Measurements from ENCODE around the gene HUS1B.

The HUS1B gene

DNA sequence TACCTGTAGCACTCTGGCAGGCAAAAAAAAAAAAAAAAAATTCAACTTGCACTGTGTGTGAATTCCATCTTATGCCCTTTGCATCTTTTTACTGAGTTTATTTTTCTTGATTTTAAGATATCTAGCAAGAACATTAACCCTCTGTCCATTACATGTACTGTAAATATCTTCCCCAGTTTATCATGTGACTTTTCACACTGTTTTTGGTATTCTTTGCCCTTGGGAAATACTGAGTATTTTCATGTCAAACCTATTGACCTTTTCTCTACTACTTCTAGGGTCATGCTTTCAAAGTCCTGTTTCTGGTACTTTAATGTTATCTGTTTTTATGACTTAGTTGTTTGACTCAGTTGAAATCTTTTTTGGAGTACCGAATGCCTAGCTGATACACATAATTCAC is 843 bp upstream of the HUS1B start:
- H3K9me3 Mint-ChIP-seq = peaks cover 5% of the 10 kb centered on the region
- H3K4me1 Mint-ChIP-seq = peaks cover 62% of the 10 kb centered on the region
- H3K27me3 Mint-ChIP-seq = no peaks in the 10 kb centered on the region
- peak overlapping the region; percentile 2 for H3K27ac Mint-ChIP-seq
- H3K4me3 Mint-ChIP-seq = no peak overlapping the region
- peaks cover 14% of the 10 kb centered on the region for H3K36me3 Mint-ChIP-seq

DNA sequence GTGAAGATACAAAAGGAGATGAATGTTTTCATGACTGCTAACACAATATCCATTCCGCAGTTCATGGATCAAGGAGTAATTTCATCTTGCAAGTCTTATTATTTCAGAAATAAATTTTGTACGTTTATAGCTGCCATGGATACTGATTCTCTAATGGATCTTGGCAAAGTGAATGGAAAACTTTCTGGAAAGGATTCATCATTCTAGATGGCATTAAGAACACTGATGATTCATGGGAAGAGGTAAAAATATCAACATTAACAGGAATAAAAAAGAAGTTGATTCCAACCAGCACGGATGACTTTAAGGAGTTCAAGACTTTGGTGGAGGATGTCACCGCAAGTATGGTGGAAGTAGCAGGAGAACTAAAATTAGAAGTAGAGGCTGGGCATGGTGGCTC is 2.8 kb downstream of the HUS1B start:
- Mint-ChIP-seq H3K27me3 (no peaks in the 10 kb centered on the region), H3K4me3 (no peak overlapping the region), H3K9me3 (peaks cover 5% of the 10 kb centered on the region), H3K27ac (no peak overlapping the region), H3K36me3 (peaks cover 17% of the 10 kb centered on the region), H3K4me1 (peaks cover 33% of the 10 kb centered on the region)

DNA sequence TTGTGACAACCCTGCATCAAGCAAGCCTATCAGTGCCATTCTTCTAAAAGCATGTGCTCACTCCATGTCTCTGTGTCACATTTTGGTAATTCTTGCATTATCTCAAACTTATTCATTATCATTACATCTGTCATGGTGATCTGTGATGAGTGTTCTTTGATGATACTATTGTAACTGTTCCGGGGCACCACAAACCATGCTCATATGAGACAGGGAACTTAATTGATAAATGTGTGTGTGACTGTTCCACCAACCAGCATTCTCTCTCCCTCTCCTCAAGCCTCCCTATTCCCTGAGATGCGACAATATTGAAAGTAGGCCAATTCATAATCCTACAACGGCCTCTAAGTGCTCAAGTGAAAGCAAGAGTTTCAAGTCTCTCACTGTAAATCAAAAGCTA is 4.0 kb downstream of the HUS1B start:
- peaks cover 15% of the 10 kb centered on the region for H3K36me3 Mint-ChIP-seq
- no peak overlapping the region for H3K27ac Mint-ChIP-seq
- H3K9me3 Mint-ChIP-seq = peaks cover 5% of the 10 kb centered on the region

DNA sequence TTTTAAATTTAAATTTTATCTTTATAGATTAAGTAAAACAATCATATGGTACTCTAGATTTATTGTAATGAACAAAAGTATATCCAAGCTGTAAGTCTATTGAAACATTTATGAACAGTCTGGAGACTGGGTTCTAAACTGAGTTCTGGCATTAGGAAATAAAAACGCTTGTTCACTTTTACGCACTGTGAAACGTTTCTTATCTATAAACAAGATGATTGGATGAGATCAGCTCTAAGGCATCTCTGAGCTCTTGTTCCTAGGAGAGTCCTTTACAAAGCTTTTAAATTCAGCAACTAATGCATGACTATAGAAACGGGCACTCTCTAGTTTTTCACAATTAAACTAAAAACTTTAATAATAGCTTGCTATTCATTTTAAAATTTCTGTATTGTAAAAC is 6.8 kb downstream of the HUS1B start:
- Mint-ChIP-seq H3K4me3 (no peak overlapping the region), H3K9me3 (no peaks in the 10 kb centered on the region), H3K27me3 (no peaks in the 10 kb centered on the region), H3K4me1 (peaks cover 43% of the 10 kb centered on the region), H3K36me3 (peaks cover 8% of the 10 kb centered on the region), H3K27ac (no peak overlapping the region)

More for the DNA sequence above, 4.0 kb downstream of the HUS1B start:
- Mint-ChIP-seq H3K4me1 (peaks cover 28% of the 10 kb centered on the region), H3K27me3 (no peaks in the 10 kb centered on the region), H3K4me3 (no peak overlapping the region)

DNA sequence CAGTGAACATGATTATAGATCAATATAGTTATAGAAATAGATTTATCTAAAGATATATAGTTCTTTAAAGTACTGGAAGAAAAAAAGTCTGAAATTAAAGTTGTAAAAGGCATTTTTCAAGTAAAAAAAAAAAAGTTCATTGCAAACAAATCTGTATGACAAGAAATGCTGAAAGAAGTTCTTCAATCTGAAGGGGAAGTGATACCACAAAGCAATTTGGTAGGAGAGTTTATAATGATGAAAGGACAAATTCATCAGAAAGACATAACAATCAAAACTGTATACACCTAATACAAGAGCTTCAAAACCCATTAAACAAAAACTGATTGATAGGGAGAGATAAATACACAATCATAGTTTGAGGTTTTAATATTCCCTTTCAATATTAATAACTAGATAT is 14.1 kb downstream of the HUS1B start:
- H3K4me3 Mint-ChIP-seq = no peak overlapping the region
- no peaks in the 10 kb centered on the region for H3K27me3 Mint-ChIP-seq
- H3K9me3 Mint-ChIP-seq = no peaks in the 10 kb centered on the region
- H3K36me3 Mint-ChIP-seq = peaks cover 11% of the 10 kb centered on the region
- no peak overlapping the region for H3K27ac Mint-ChIP-seq
- peaks cover 65% of the 10 kb centered on the region for H3K4me1 Mint-ChIP-seq

DNA sequence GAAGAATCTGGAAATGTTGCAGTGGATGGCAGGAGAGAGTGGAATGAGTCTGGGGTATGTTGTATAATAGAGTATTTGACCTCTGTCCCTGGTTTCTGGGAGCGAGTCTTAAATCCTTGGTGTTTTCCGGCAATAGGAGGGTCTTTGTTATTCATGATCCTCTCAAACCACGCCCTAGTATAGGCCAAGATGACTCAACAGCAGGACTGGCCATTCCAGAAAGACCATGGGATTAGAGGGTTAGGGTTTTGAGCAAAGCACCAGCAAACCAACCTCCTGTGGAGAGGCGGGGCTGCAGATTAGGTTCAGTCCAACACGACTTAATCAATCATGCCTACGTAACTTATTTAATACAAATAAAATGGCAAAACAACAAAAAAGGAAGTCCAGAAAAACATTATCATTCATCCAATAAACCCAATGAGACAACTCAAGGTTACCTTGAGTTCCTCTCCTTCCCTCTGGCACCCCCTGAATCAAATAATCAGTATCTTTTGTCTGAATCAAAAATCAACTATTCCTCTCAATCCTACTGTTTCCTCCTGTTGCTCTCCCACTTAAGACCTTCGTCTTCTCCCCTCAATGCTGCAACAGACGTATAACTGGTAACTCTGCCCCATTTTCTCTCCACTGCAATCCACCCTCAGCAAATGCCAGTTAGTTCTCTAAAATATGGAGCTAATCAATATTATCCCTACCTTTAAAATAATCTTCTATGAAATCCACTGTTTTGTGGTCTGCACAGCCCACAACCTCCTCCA is 15.5 kb downstream of the HUS1B start:
- Mint-ChIP-seq H3K4me3 (no peak overlapping the region), H3K4me1 (peaks cover 53% of the 10 kb centered on the region), H3K27me3 (no peaks in the 10 kb centered on the region), H3K27ac (no peak overlapping the region), H3K9me3 (no peaks in the 10 kb centered on the region), H3K36me3 (peaks cover 16% of the 10 kb centered on the region)

DNA sequence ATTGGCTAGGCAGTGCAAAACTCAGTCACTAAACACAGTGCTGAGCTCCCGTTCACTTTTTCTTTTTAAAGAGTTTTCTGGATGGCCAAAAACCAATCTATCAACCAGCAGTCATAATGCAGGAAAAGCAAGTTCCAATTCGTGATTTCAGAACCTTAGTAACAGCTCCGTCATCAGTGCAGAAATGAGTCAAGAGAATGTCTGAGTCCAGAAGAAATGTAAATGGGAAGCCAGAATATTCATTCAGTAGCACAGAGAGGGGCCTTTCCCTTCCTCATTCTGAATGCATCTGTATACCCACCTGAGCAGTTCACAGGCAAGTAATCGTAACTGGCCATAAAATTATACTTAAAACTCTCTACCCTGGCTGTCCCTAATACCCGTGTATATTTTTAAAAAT is 20.4 kb downstream of the HUS1B start:
- Mint-ChIP-seq H3K4me1 (peaks cover 13% of the 10 kb centered on the region), H3K27ac (no peak overlapping the region), H3K4me3 (no peak overlapping the region), H3K27me3 (no peaks in the 10 kb centered on the region), H3K36me3 (peaks cover 21% of the 10 kb centered on the region), H3K9me3 (no peaks in the 10 kb centered on the region)

DNA sequence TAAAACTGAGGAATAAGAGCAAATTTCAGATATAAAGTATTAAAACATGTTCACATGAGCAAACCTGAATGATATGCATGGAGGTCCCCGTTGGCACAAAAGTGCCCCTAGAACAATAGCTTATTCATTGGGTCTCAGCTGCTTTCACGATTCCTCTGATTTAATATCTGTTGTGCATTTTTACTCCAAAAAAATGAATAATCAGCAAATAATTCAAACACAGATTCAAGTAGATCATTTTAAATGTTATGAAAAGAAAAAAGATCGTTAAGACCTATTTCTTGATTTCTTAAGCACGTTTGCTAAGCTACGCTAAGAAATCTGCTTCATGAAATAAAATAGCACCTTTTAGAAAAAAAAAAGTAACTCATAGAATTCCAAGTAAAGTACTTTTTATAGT is 21.7 kb downstream of the HUS1B start:
- Mint-ChIP-seq H3K4me3 (no peak overlapping the region), H3K27me3 (no peaks in the 10 kb centered on the region), H3K27ac (no peak overlapping the region), H3K9me3 (no peaks in the 10 kb centered on the region), H3K4me1 (peaks cover 10% of the 10 kb centered on the region), H3K36me3 (peaks cover 21% of the 10 kb centered on the region)

DNA sequence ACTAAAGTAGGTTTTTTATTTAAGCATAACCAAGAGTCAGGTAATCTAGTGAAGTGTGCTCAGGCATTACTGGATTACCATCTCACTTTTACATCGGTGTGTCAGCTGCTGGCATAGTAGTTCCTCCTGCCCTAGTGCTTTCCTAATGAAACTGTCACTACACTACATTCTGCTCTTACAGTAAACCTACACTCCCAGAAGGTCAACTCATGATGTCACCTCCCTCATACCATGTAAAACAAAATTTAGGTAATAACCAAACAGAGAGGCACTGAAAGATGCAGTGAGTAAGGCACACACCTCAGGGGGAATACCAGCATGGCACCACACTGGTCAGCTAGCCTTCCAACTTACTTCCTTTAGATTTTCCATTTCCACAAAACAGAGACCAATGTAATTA is 23.3 kb downstream of the HUS1B start:
- Mint-ChIP-seq H3K4me1 (peaks cover 14% of the 10 kb centered on the region), H3K27me3 (no peaks in the 10 kb centered on the region), H3K4me3 (no peak overlapping the region), H3K27ac (no peak overlapping the region), H3K9me3 (no peaks in the 10 kb centered on the region), H3K36me3 (peaks cover 17% of the 10 kb centered on the region)

DNA sequence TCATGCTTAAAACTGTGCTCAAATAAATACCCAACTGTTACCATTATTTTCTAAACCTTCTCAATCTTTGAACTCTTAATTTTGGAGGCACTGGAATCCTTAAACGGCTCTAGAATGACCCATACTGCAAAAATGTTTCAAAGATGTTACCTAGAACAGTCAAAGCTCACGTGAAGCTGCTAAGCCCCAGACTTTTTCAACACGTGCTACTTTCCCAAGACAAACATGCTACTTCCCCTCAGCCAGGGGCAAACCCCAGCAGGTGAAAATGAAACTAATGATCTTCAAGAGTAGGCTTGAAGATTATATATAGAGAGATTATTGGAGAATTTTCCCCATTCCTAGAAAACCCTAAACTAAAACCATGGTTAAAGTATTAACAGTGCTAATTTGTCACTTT is 28.1 kb downstream of the HUS1B start:
- peaks cover 14% of the 10 kb centered on the region for H3K36me3 Mint-ChIP-seq
- no peak overlapping the region for H3K4me3 Mint-ChIP-seq

DNA sequence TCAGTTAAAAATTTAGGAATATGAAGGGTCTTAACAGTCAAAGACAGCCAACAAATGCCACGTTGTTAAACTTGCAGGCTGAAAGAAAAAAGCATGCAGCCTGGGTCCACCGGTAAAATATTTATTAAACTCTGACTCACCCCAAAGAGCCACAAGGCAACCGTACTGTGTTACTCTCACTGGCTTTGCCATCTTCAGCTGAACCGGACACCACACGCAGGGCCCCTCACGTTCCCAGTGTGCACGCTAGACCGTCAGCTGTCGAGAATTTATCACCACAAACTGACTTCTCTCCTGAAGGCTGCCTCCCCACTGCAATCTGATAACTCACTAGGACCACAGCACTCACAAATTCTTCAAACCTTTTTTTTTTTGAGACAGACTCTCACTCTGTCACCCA is 30.7 kb downstream of the HUS1B start:
- peaks cover 16% of the 10 kb centered on the region for H3K4me1 Mint-ChIP-seq
- H3K4me3 Mint-ChIP-seq = no peak overlapping the region
- no peaks in the 10 kb centered on the region for H3K9me3 Mint-ChIP-seq
- no peaks in the 10 kb centered on the region for H3K27me3 Mint-ChIP-seq
- H3K36me3 Mint-ChIP-seq = peaks cover 8% of the 10 kb centered on the region
- no peak overlapping the region for H3K27ac Mint-ChIP-seq

More for the DNA sequence above, 28.1 kb downstream of the HUS1B start:
- Mint-ChIP-seq H3K27me3 (no peaks in the 10 kb centered on the region), H3K4me1 (peaks cover 16% of the 10 kb centered on the region), H3K27ac (peak overlapping the region; percentile 57), H3K9me3 (no peaks in the 10 kb centered on the region)

DNA sequence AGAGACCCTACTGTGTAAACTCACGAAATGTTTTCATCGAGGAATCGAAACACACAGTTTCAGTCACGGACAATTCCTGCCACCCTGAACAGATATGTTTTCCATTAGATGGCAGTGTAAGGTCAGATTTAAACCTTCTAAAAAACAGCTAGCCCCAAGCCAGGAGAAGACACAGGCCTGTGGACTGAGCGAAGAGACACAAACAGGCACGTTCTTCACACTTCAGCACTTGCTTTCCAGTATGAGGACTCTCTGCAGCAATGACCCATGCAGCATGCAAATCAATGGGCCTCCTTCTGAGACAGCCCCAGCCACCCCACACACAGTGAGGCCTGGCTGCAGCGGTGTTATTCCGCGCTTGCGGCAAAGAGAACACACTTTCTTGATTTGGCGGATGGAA is 31.9 kb downstream of the HUS1B start:
- H3K4me1 Mint-ChIP-seq = peaks cover 13% of the 10 kb centered on the region

DNA sequence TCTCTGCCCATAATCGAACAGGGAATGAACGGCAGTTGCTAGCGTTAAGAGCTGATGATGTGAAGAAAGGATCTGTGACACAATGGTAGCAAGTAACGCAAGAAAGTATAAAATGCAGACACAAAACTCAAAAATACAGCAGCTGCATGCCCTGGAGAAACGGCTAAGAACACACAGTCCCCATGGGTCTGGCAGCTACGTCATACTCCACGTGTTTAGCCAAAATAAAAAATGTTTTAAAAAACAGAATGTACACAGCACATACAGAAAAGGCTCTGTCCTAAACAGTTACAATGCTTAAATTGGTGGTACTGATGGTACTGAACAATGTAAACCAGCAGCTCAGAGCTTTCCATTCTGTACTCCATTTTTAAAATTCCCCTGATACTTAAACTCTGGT is 34.4 kb downstream of the HUS1B start:
- Mint-ChIP-seq H3K4me1 (no peaks in the 10 kb centered on the region), H3K4me3 (no peak overlapping the region), H3K36me3 (peaks cover 8% of the 10 kb centered on the region), H3K27me3 (no peaks in the 10 kb centered on the region), H3K27ac (no peak overlapping the region), H3K9me3 (no peaks in the 10 kb centered on the region)

More for the DNA sequence above, 31.9 kb downstream of the HUS1B start:
- H3K9me3 Mint-ChIP-seq = no peaks in the 10 kb centered on the region
- H3K27ac Mint-ChIP-seq = no peak overlapping the region
- H3K27me3 Mint-ChIP-seq = no peaks in the 10 kb centered on the region
- peaks cover 8% of the 10 kb centered on the region for H3K36me3 Mint-ChIP-seq
- no peak overlapping the region for H3K4me3 Mint-ChIP-seq

DNA sequence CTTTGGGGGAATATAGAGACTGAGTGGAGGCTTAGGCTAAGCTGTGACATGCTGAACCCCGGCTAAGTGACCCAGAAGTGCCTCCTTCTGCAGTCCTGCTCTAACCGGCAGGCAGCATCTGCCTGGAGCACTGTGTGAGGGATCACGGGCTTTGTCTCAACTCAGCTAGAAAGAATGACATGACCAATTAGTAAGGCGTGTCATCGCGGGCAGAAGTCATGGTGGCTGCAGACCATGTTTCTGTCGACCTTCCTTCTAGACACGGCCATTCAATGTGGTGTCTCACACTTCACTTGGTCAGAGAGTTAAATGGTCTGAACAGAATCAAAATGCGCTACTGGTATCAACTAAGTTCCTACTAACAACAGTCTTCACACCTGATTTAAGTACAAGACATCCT is 35.0 kb downstream of the HUS1B start:
- Mint-ChIP-seq H3K9me3 (no peaks in the 10 kb centered on the region), H3K4me1 (no peaks in the 10 kb centered on the region), H3K27me3 (no peaks in the 10 kb centered on the region), H3K27ac (no peak overlapping the region), H3K36me3 (peaks cover 8% of the 10 kb centered on the region), H3K4me3 (no peak overlapping the region)

DNA sequence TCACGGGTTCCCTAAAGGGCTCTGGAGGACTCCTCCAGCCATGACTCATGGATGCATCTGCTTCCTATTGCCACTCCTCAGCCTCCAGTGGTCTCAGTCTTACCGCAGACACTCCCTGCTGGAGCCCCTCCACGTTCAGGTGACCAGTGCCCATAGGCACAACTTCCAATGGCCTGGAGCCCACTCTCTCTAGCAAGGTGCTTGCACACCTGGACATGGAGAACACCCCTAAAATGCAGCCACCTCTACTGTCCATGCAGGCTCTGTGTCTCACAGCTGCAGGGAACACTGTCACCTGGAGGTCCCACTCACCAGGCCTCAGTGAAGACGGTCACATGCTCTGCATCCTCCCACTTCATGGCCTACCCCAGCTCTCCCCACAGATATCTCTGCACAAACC is 36.0 kb downstream of the HUS1B start:
- Mint-ChIP-seq H3K4me3 (no peak overlapping the region), H3K27ac (no peak overlapping the region), H3K27me3 (no peaks in the 10 kb centered on the region), H3K36me3 (peaks cover 10% of the 10 kb centered on the region), H3K9me3 (no peaks in the 10 kb centered on the region), H3K4me1 (no peaks in the 10 kb centered on the region)

DNA sequence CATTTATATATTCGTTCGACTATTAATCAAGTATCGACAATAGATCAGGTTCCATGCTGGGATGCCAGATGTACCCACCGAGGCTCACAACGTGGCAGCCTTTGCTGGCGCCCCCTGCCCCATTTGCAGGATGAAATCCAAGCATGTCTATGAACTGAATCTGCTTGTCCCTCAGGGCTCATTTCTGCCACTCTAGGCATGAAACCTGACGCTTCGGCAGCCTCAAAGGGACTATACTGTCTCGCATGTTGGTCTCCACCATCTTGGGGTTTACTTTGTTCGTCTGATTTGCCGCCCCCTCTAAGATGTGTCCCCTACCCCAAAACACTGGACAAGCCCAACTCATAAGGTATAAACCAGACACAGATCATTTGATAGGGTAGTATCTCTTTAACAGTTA is 36.7 kb downstream of the HUS1B start:
- no peak overlapping the region for H3K27ac Mint-ChIP-seq
- H3K4me3 Mint-ChIP-seq = no peak overlapping the region
- H3K9me3 Mint-ChIP-seq = no peaks in the 10 kb centered on the region
- no peaks in the 10 kb centered on the region for H3K4me1 Mint-ChIP-seq
- H3K27me3 Mint-ChIP-seq = no peaks in the 10 kb centered on the region
- peaks cover 6% of the 10 kb centered on the region for H3K36me3 Mint-ChIP-seq
